Loucy (cell line): ENCODE results near the gene C12orf56.

Source experiments
- CTCF ChIP-seq: fragments of 200-600 bp; sonication (generic); conservative IDR thresholded peaks from 2 replicates; pipeline ENCODE4 v1.5.1; 2014; ENCODE audit warnings: mild to moderate bottlenecking, antibody characterized with exemption, low read length
- EZH2phosphoT487 ChIP-seq: fragments of 200-600 bp; IDR thresholded peaks from 2 replicates; pipeline ENCODE4 v1.6.1; 2018; ENCODE audit warnings: antibody characterized with exemption, mild to moderate bottlenecking, moderate library complexity, borderline replicate concordance

DNA sequence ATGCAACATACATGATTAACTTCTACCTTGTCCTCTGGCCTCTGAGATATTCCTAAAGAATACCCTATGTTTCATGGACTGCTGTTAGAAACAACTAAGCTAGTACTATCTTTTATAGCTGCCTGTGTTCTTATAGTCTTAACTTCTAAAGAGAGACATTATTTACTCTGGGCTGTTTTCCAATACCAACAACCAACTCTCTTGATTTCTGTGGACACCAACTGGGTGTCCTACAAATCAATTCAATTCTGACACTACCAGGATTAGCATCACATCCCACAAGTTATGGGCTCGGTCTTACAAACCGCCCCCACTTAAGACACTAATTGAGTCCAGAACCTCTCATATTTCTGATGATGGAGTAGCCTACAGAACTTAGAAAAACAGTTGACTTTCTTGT is 21.9 kb upstream of the C12orf56 start:
- TF ChIP-seq CTCF (no peak), EZH2phosphoT487 (no peak)
